GF-D8 (cell line): Measurements from ENCODE around the gene TBC1D20.
A peak's percentile ranks its signal among the peaks of the same experiment; 100 is the strongest.
"Not testable (repeated sequence)": the region's sequence is repeated elsewhere in the genome, so short reads cannot be mapped to it uniquely, and the experiment has no call there.

Experiments
- DNase-seq: peaks from one replicate; lab custom pipeline; 2025; lab: John Stamatoyannopoulos, UW

TBC1D20 gene

DNA sequence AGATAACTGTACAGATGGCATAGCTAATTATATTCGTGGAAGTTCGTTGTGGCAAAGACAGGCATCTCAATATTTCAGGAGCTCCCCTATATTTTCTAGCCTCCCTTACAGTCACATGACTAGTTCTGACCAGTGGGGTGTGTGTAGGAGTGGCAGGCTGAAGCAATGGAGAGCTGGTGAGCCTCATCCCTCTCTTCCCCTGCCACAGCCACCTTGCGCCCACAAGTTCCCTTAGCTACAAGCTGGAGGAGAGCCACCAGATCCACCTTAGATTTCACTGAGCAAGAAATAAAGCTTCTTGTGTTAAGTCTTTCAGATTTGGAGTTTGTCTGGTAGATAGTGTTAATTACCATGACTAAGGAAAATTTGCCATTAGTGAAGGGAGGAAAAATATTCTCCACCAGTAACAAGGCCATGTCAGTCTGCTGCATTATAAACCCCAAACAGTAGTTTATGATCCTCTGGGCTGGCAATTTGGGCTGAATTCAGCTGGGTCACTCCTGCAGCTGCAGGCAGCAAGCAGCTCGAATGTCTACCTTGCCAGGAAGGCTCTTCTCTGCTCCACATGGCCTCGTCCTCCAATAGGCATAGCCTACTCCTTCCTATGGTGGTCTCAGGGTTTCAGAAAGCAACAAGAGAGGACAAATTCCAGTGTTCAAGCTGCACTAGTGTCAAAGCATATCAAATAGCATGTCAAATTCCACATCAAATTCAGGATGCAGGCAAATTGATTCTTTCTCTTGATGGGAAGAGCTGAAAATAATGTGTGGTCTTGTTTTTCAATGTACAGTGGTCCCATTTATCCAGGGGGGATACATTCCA lies 61.7 kb downstream of the TBC1D20 start:
- peak; percentile 23 for DNase-seq

DNA sequence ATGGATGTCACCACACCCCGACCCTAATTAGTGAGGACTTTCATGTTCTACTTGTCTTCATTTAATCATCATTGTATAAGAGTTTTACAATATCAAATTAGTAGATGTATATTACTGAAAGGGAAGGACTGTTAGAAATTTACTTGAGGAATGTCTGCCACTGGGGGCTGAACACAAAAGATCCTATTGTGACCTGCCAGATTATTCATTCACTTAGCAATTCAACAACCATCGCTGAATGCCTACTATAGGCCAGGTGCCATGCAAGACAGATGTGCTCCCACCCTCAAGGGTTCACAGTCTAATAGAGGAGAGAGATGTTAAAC lies 62.2 kb downstream of the TBC1D20 start:
- DNase-seq: no peak

DNA sequence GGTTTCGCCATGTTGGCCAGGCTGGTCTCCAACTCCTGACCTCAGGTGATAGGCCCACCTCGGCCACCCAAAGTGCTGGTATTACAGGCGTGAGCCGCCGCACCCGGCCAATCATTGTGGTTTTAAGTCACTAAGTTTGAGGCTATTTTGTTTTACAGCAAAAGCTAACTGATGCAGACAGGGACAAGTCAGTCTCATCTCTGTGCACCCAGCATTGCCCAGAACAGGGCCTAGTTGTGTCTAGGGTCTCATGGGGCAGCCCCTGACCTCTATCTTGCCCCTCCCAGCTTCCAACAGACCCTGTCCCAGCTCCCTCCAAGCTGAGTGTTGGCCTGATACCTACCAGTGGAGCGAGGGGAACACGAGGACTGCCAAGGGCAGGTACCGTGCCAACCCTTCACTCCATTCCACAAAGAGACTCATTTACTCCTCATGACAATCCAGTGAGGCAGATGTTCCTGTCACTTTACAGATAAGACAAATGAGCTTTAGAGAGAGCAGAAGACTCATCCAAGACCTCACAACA lies 63.1 kb downstream of the TBC1D20 start:
- no peak for DNase-seq

DNA sequence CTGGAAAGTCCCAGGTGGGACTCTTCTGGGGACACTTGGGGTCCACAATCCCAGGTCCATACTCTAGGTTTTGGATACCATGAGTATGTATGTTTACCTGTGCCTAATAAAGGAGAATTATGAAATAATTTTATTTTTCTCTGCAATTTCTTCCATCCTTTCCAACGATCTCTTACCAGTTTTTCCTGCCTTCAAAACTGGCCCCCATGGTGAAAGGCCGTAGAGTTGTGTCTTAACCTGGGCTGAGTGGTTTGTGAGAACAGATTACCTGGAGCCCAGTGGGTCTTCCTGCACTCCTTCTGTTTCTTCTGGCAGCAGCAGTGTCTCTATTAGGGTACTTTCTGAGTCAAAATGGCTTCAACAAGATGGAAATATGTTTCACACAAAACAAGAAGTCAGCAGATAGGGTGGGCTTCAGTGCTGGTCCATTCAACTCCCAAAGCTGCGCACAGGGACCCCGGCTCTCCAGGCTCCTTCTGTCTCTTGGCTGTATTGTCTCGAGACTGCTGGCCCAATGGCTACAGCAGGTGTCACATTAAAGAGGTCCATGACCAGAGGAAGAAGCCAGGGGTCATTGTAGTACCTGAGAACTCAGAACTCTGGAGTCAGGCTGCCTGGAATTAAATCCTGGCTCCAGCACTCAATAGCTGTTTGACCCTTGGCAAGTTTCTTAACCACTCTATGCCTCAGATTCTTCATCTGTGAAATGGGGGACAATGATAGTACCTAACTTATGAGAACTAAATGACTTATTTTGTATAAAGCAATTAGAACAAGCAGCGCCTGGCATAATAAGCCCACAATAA lies 64.7 kb downstream of the TBC1D20 start:
- no peak for DNase-seq

DNA sequence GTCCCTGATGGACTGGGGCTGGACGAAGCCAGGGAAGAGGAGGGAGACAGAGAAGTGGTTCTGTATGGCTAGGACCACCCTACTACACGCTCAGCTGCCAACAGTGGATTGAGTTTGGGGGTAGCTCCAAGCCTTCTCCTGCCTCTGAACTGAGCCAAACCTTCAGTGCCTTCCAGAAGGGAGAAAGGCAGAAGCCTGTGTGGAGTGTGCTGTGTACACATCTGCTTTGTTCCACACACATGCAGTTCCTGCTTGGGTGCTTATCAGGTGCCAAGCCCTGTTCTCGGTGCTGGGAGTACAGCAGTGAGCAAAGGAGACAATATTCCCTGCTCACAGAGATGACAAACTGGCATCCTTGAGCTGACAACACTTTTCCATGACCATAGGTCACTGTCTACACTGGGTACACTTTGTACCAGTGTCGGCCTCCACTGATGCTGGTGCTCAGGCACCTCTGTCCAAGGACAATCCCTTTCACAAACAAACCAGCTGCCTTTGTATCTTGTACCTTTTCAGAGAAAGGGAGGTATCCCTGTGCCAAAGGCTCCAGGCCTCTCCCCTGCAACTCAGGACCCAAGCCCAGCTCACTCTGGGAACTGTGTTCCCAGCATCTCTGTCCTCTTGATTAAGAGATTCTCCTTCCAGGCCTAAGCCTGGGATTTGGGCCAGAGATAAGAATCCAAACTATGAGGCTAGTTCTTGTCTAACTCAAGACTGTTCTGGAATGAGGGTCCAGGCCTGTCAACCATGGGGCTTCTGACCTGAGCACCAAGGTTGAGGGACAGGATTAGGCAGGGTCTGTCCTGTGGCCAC lies 65.5 kb downstream of the TBC1D20 start:
- DNase-seq: no peak

DNA sequence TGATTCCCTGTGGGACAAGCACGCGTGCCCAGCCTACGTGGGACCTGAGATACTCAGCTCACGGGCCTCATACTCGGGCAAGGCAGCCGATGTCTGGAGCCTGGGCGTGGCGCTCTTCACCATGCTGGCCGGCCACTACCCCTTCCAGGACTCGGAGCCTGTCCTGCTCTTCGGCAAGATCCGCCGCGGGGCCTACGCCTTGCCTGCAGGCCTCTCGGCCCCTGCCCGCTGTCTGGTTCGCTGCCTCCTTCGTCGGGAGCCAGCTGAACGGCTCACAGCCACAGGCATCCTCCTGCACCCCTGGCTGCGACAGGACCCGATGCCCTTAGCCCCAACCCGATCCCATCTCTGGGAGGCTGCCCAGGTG lies 66.1 kb downstream of the TBC1D20 start:
- DNase-seq: no peak

DNA sequence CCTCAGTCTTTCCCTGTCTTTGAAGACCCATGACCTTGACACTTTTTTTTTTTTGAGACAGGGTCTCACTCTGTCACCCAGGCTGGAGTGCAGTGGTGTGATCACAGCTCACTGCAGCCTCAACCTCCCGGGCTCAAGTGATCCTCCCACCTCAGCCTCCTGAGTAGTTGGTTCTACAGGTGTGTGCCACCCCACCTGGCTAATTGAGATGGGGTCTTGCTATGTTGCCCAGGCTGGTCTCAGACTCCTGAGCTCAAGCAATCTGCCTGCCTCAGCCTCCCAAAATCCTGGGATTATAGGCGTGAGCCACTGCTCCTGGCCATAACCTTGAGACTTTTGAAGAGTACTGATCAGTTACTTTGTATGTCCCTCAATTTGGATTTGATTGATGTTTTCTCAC lies 69.0 kb downstream of the TBC1D20 start:
- not testable (repeated sequence) for DNase-seq

DNA sequence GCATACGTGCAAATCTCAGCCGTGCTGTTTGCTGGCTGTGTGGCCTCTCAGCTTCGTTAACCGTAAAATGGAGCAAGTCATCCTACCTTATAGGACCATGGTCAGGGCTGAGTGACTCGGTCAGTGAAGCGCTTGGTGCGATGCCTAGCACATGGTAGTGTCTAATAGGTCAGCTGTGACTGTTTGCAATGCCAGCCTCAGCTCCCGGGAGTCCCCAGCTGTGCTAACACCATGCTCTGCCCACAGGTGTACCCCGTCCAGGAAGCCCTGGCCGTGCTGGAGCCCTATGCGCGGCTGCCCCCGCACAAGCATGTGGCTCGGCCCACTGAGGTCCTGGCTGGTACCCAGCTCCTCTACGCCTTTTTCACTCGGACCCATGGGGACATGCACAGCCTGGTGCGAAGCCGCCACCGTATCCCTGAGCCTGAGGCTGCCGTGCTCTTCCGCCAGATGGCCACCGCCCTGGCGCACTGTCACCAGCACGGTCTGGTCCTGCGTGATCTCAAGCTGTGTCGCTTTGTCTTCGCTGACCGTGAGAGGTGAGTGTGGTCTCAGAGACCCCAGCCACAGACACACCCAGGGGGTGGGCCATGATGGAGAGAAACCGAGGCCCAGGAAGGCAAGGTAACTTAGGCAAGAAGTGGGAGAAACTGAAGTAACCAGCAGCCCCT lies 71.2 kb downstream of the TBC1D20 start:
- no peak for DNase-seq

DNA sequence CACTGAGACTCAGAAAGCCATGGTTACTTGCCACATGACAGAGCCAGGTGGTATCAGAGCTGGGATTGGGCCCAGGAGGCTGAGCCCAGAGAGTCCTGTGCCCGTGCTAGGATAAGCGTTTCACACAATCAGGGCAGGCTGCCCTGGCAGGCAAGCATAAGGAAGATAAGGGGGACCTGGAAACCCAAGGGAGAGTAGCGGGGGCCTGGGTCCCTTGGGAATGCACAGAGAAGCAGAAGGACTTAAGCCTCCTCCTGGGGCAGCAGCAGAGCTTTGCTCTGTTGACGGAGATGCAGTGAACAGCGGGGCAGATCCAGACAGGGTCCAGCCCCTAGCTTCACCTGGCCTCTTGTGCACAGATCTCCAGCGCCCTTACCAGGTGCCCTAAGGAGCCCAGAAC lies 73.1 kb downstream of the TBC1D20 start:
- no peak for DNase-seq

DNA sequence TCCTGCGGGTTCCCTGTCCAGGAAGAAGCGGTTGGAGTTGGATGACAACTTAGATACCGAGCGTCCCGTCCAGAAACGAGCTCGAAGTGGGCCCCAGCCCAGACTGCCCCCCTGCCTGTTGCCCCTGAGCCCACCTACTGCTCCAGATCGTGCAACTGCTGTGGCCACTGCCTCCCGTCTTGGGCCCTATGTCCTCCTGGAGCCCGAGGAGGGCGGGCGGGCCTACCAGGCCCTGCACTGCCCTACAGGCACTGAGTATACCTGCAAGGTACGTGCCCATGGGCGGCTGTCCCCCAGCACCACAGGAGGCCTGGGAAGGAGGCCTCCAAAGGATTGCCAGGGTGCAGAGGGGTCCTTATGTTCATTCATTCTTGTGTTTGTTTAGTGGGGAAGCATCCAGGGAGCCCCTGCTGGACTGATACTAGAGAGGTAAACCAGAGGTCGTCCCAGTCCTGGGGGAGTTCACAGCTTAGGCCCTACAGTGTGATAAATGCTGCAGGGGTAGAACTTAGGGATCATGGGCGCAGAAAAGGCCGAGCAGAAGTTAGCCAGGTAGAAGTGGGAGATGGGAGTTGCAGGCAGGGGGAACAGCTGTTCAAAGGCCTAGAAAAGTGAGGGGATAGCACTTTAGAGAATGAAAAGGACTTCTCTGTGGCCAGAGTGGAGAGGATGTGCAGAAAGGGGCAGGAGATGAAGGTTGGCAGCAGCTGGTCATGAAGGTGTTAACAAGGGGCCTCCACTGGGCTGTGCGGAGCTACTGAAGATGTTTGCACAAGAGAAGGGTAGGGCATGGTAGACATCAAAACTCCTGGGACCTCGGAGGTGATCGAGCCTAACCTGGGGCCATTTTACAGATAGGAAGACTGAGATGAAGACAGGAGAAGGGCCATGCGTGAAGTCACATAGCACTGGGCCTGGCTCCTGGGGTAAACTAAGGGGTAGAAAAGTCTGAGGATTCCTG lies 74.0 kb downstream of the TBC1D20 start:
- DNase-seq: no peak

DNA sequence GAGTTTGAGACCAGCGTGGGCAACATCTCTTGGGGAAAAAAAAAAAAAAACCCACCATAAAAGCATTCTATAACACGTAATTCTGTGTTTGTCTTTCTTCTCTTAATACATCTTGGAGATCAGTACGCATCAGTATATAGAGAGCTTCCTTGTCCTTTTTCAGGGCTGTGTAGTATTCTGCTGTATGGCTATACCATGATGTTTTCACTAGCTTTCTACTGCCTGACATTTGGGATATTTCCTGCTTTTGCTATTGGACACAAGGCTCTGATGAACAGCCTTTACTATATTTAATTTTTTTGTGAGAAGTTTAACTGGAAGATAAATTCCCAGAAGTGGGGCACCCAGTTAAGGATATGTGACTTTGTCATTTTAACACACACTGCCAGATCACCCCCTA lies 74.8 kb downstream of the TBC1D20 start:
- DNase-seq: no peak

DNA sequence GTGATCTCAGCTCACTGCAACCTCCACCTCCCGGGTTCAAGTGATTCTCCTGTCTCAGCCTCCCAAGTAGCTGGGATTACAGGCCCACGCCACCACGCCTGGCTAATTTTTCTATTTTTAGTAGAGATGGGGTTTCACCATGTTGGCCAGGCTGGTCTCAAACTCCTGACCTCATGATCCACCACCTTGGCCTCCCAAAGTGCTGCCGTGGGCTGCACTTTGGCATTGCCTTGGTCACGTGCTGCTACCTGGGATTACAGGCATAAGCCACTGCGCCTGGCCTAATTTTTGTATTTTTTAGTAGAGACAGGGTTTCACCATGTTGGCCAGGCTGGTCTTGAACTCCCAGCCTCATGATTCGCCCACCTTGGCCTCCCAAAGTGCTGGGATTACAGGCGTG lies 75.7 kb downstream of the TBC1D20 start:
- DNase-seq: not testable (repeated sequence)
